Umbilical cord (tissue), 2 donors: ENCODE measurements around the gene ZFX. TPM values are rescaled to one million over a fixed set of nuclear protein-coding genes. Genes with fewer than 3 reads are reported as not detected.
A peak's percentile ranks its signal among the peaks of the same experiment; 100 is the strongest.

ENCODE experiments used
- DNase-seq: peaks from one replicate; pipeline ENCODE4 v3.0.0-alpha.2; 2015; ENCODE audit warnings: low spot score
- total RNA-seq: library from RNA; depleted of rRNA; stranded (reverse); fragments of >200 nt; gene quantifications from one replicate; pipeline ENCODE4 v1.2.3, GENCODE V29; 2014; ENCODE audit warnings: low replicate concordance; ENCODE audit not compliant: insufficient read depth

Gene ZFX
- total RNA-seq, 1 donor from 2014 or later: 40.4 TPM

DNA sequence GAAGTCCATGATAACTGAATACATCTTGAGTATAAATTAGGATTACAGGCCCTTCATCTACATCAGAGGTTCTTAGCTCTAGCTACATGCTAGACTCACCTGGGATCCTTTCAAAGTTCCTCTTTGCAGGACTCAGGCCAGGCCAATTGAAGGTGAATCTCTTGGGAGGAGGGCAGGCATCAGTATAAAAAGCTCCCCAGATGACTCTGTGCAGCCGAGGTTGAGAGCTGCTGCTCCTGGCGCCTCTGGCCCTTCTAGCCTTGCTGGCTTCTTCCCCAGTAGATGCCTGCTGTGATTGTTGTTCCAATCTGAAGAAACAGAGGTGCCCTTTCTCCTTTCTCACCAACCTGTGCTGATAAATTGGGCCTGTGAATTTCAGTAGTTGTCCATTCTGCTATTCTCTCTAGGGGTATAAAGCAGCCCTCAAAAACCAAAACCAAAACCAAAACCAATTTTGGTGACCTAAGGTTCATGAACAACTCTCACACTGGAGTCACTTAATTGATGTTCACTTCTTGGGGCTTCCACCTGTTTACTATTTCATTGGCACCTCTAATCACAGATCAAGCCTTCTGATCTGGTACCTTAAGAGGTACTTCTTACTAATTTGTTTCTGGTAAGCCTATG is 85.7 kb downstream of the ZFX start:
- DNase-seq: no peak

DNA sequence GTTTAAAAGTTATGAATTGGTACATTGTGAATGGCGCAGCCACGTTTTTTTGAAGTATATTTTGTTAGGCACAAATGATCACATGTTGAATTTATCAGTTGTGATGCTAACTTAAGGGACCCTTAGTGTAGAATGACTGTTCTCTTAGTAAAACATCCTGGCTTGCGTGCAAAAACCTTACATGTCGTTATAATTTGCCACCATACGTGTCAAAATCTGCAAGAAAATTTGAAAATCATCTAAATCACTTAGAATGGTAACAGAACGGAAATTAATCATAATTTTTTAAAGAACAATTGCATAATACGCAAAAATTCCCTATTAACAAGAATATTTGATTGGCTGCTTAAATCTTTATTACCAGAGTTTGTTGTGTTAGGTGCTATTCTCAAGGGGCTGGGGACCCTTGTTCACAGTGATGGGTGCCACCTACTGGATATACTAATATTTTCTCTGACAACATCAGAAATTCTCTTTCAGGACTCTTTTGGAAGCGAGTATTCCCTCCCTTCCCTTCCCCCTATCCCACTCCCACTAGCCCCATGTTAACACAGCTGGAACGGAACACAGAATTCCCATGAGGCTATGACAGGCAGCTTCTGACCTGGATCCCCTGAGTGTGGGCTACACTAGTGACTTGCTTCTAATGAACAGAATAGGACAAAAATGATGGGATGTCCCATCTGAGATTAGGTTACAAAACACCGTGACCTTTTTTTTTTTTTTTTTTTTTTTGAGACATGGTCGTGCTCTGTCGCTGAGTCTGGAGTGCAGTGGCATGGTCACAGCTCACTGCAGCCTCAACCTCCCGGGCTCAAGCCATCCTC is 92.5 kb downstream of the ZFX start:
- DNase-seq: no peak

DNA sequence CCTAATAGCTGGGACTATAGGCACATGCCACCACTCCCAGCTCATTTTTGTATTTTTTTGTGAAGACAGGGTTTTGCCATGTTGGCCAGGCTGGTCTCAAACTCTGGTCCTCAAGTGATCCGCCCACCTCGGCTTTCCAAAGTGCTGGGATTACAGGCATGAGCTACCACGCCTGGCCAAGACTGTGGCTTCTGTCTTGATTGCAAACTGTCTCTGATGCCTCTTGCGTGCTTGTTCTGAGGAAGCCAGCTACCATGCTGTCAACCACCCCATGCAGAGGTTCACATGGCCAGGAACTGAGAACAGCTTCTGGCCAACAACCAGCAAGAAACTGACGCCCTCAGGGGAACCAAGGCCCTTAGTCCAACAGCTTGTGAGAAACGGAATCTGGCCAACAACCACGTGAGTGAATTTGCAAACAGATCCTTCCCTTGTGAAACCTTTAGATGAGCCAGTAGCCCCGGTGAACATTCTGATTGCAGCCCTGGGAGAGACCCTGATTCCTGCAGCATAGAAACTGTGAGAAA is 93.2 kb downstream of the ZFX start:
- no peak for DNase-seq

DNA sequence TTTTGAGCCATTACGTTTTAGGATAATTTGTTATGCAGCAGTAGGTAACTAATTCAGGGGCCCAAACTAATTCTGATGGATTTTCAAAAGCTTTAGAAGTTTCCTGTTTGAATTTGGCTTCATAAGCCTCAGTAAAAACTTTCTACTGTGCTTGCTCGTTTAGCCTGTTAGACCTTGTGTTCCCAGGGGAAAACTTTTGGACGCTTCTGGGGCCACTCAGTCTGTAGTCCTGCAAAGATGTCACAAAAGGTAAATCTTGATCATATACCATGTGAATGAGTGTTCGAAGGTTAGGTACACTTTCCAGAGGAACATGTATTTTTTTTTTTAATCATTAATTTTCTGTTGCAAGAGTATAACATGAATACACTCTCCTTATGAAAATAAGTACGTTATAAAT is 93.7 kb downstream of the ZFX start:
- no peak for DNase-seq

DNA sequence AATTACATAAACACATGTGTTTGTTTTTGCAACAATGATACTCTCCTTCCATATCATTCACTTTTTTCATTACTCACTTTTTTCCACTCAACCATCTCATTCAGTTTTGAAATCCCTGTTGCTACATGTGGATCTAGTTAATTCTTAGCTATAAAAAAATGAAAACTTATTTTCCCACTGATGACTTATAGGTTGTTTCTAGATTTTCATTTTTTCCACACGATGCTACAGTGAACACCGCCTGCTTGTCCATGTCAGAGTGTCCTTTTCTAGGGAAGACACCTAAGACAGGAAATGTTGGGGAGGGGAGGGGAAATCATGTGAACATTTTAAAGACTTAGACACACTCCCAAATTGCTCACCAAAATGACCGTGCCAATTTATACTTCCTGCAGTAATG is 94.2 kb downstream of the ZFX start:
- no peak for DNase-seq

DNA sequence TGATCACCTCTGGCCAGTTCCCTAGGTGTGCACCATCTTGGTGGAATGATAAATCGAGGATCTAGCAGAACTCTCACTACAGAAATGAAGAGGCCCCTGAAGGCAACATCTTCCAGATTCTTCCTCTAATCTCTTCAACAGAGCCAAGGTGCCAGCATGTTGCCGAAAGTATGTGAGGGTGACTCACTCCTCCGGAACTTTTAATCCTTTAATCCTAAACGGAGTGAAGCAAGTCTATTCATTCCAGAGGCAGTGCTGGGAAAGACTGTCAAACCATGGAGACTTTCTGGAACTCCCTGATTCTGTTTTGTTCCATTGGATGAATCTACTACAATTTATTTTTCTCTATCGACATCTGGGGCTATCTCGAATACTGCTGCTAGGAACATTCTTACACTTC is 95.7 kb downstream of the ZFX start:
- no peak for DNase-seq

DNA sequence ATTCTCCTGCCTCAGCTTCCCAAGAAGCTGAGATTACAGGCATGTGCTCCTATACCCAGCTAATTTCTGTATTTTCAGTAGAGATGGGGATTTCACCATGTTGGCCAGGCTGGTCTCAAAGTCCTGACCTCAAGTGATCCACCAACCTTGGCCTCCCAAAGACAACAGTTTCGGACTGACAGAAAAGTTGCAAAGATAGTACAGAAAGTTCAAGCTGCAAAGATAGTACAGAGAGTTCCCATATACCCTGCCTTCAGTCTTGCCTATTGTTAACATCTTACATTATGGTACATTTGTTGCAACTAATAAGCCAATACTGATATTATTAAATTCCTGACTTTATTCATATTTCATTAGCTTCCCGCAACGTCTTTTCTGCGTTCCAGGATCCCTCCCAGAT is 98.5 kb downstream of the ZFX start:
- DNase-seq: no peak

DNA sequence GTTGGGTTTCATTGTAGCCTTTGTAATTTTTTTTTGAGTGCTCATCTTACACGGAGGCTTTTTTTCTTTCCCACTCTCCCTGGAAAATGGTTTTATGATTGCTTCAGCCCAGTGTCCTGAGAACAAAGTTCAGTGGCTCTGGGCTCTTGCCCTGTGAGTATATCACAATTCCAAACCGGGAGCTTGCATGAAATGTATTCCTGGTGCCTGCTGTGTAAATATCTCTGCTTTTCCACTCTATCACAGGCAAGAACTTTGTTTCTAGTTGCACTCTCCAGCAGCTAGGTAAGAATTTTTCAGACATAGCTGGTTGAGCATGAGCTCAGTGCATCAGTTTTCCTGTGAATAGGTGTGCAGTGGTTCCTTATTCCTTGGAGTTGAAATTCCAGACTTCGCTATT is 103.5 kb downstream of the ZFX start:
- no peak for DNase-seq

DNA sequence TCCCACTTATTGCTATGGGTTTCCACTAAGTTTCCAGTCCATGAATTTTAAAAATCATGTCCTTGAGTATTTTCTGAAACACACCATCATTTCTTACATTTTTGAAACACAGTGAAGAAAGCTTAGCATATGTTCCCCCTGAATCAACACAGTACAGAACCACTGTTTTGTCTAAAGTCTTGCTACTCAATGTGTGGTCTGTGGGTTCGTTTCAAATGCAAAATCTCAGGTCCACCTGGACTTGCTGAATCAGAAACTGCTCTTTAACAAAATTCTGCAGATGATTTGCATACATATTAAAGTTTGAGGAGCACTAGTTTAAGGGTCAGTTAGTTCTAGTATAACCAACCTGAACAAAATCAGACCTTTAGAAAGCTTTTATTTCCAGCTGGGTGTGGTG is 103.9 kb downstream of the ZFX start:
- no peak for DNase-seq

DNA sequence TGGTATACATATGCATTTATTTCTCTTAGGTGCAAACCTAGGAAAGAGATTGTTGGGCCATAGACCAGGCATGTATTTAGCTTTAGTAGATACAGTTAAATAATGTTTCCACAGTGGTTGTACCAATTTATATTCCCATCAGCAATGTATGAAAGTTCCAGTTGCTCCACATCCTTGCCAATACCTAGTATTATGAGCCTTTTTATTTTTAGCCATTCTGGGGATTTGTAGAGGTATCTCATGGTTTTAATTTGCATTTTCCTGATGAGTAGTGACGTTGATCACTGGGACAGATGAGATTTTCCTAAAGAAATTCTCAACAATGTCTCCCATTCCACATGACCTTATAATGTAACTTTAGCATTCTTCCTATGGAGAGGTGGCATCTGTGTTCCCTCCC is 107.5 kb downstream of the ZFX start:
- DNase-seq: no peak

DNA sequence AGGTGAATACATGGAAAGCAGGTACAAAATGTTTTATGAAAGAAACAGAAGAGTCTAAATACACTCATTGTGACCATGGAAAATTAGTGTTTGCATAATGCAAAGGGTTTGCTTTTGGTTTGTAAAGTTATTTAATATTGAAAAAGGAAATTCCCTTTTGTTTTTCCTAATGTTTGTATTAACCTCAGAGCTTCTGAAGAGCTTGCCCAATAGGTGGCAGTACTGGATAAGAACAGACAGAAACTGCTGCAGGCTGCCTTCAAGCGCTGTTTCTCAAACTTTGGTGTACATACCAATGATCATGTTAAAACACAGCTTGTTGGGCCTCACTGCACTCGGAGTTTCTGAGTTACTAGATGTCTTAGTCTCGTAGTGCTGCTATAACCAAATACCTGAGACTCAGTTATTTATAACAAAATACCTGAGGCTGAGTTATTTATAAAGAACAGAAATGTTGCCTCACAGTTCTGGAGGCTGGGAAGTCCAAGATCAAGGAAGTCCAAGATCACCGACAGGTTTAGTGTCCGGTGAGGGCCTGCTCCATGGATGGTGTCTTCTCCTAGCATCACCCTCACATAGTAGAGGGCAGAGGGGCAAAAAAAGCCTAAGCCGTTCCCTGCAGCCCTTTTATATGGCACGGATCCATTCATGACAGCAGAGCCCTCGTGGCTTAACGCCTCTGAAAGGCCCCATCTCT is 110.2 kb downstream of the ZFX start:
- peak; percentile 52 for DNase-seq

DNA sequence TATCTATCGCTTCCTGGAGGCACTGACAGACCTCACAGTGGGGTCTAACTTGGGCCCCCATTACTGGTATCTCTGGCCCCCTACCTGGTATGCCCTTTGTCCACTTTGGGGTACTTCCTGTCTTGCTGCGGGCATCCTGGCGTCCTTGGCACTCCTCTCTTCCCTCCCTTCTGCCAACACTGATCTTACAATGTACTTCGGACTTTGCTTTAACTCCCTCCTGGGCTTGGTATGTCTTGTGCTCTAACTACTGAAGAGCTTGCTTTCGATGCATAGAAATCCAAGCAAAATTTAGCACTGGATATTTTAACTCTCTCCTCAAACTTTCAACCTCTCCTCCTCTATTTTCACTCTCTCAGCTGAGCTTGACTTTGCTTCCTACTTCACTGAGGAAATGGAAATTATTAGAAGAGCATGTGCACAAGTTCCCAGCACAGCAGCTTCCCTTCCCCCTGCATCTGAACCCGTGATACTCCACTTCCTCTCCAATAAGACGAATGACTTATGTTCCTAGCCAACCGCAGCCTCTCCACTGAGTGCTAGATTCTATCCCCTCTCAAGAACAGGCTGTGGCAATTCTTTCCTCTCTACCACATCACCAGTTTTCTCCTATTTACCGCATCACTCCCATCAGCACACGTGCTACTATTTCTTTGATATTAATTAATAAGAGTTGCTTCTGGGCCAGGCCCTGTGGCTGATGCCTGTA is 111.5 kb downstream of the ZFX start:
- peak; percentile 48 for DNase-seq

DNA sequence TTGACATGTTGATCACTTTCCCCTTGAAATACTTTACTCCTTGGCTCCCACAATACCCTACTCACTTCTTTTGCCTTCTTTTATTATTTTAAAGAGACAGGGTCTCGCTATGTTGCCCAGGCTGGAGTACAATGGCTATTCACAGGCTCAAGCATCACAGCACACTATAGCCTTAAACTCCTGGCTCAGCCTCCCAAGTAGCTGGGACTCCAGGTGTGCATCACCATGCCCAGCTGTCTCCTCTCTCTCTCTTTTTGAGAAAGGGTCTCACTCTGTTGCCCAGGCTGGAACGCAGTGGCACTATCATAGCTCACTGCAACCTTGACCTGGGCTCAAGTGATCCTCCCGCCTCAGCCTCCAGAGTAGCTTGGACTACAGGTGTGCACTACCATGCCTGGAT is 112.8 kb downstream of the ZFX start:
- no peak for DNase-seq

DNA sequence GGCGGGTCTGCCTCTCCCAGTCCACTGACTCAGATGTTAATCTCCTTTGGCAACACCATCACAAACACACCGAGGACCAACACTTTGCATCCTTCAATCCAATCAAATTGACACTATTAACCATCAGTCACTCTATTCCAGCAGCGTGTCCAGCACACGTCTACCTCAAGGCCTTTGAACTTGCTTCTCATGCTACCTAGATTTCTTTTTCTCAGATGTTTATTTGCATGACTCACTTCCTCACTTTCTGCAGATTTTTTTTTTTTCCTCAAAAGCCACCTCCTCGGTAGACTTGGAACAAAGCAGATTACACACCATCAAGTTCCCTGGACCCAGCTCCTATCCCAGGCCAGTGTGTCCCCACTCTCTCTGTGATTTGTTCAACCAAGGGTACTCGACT is 114.9 kb downstream of the ZFX start:
- DNase-seq: no peak

Other genes starting within 250 kb of the ZFX start
- gene APOO, start 241.8 kb upstream of the ZFX start, total RNA-seq: 7.5 TPM
- gene CXorf58, start 241.7 kb upstream of the ZFX start, total RNA-seq: not detected
- 19.7 TPM for gene KLHL15, start 122.5 kb upstream of the ZFX start, total RNA-seq
- 220 TPM for gene EIF2S3, start 94.8 kb upstream of the ZFX start, total RNA-seq
- gene SUPT20HL2, start 164.3 kb downstream of the ZFX start, total RNA-seq: 3.4 TPM
- not detected for gene SUPT20HL1, start 210.9 kb downstream of the ZFX start, total RNA-seq